ENCODE data around the gene CHPT1.
"Not testable (repeated sequence)": the region's sequence is repeated elsewhere in the genome, so short reads cannot be mapped to it uniquely, and the experiment has no call there.

The CHPT1 gene

DNA sequence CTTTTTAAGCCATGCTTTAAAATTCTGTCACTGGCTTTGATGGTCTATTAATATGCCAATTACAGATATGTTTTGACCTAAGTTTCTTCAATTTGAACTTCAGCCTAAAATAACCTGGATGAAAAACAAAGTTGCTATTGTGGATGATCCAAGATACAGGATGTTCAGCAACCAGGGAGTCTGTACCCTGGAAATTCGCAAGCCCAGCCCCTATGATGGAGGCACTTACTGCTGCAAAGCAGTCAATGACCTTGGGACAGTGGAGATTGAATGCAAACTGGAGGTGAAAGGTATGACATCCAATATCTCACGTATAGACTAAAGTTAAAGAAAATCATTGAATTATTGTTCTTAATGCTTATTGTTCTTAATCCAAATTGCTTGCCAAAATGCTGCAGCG lies 17.2 kb upstream of the CHPT1 start:
- Histone ChIP-seq H2AFZ (no peak overlapping the region), H3K27me3 (ENCODE audit: control insufficient read depth, insufficient read depth, low read length) (no peaks in the 10 kb centered on the region), H3K4me2 (ENCODE audit: low read length) (no peak overlapping the region), H3K4me1 (peaks cover 8% of the 10 kb centered on the region), H3K4me3 (ENCODE audit: low read depth, low read length) (no peak overlapping the region), H3K79me2 (no peaks in the 10 kb centered on the region), H3K27ac (no peak overlapping the region), H3K36me3 (ENCODE audit: control insufficient read depth, insufficient read depth, low read length) (no peaks in the 10 kb centered on the region), H3K9me3 (ENCODE audit: control insufficient read depth, low read length) (no peaks in the 10 kb centered on the region), H3K9ac (no peak overlapping the region)
- TF ChIP-seq, protein P1, sequence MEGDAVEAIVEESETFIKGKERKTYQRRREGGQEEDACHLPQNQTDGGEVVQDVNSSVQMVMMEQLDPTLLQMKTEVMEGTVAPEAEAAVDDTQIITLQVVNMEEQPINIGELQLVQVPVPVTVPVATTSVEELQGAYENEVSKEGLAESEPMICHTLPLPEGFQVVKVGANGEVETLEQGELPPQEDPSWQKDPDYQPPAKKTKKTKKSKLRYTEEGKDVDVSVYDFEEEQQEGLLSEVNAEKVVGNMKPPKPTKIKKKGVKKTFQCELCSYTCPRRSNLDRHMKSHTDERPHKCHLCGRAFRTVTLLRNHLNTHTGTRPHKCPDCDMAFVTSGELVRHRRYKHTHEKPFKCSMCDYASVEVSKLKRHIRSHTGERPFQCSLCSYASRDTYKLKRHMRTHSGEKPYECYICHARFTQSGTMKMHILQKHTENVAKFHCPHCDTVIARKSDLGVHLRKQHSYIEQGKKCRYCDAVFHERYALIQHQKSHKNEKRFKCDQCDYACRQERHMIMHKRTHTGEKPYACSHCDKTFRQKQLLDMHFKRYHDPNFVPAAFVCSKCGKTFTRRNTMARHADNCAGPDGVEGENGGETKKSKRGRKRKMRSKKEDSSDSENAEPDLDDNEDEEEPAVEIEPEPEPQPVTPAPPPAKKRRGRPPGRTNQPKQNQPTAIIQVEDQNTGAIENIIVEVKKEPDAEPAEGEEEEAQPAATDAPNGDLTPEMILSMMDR (IDR thresholded peaks at IDR 0.05): no peak

DNA sequence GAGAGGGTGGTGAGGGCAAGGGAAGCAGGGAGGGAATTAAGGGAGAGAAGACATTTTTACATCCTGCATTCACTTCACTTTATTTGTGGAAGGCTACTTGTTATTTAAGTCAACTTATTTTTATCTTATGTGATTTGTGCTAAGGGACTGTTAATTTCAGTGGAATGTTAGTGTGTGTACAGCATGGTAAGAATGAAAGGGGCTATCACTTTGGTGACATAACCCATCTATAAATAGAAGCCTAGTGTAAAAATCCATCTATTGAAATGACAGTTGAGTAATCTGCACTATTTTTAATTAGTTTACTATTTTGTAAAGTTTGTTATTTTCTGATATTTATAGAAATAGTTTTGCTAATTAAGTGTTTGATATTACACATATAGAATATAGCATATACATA lies 16.8 kb upstream of the CHPT1 start:
- Histone ChIP-seq H3K4me1 (peaks cover 8% of the 10 kb centered on the region), H3K9me3 (ENCODE audit: control insufficient read depth, low read length) (no peaks in the 10 kb centered on the region), H3K79me2 (no peaks in the 10 kb centered on the region), H3K4me3 (ENCODE audit: low read depth, low read length) (no peak overlapping the region), H3K4me2 (ENCODE audit: low read length) (no peak overlapping the region), H3K36me3 (ENCODE audit: control insufficient read depth, insufficient read depth, low read length) (no peaks in the 10 kb centered on the region), H3K27ac (no peak overlapping the region), H2AFZ (no peak overlapping the region), H3K27me3 (ENCODE audit: control insufficient read depth, insufficient read depth, low read length) (no peaks in the 10 kb centered on the region), H3K9ac (no peak overlapping the region)
- TF ChIP-seq, protein P1 (IDR thresholded peaks at IDR 0.05): no peak

DNA sequence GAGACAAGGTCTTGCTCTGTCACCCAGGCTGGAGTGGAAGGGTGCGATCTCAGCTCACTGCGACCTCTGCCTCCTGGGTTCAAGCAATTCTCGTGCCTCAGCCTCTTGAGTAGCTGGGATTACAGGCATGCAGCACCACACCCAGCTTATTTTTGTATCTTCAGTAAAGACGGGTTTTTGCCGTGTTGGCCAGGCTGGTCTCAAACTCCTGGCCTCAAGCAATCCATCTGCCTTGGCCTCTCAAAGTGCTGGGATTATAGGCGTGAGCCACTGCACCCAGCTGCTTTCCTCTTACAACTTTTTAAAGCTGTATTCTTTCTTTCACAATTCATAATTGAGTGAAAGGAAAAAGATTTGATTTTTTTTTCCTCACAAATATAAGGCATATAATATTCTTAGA lies 15.8 kb upstream of the CHPT1 start:
- H3K9ac ChIP-seq; H2AFZ ChIP-seq; H3K27me3 ChIP-seq (ENCODE audit: control insufficient read depth, insufficient read depth, low read length); H3K9me3 ChIP-seq (ENCODE audit: control insufficient read depth, low read length); H3K27ac ChIP-seq; H3K4me2 ChIP-seq (ENCODE audit: low read length); H3K79me2 ChIP-seq; H3K4me1 ChIP-seq; H3K4me3 ChIP-seq (ENCODE audit: low read depth, low read length); H3K36me3 ChIP-seq (ENCODE audit: control insufficient read depth, insufficient read depth, low read length): not testable (repeated sequence)

DNA sequence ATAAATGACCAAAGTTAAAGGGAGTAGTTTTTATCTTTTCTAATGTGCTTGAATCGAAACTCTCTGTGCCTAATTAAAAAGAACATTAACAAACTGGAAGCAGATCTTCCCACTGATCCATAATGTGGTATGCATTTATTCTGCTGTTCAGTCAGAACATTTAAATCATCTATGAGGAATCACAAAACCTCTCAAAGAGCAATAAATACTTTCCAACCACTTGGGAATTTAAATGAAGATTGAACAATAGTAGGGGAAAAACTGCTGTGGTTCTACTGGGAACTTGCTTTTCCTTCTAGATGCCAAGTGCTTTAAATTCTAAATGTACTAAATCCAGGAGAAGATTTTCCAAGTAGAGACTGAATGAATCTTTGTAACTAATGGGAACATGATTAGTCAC lies 12.3 kb upstream of the CHPT1 start:
- no peaks in the 10 kb centered on the region for H3K27me3 ChIP-seq (ENCODE audit: control insufficient read depth, insufficient read depth, low read length)
- no peaks in the 10 kb centered on the region for H3K79me2 ChIP-seq
- peak overlapping the region; percentile 26 for H2AFZ ChIP-seq
- TF ChIP-seq, protein P1 (IDR thresholded peaks at IDR 0.05): no peak
- no peak overlapping the region for H3K27ac ChIP-seq
- no peaks in the 10 kb centered on the region for H3K36me3 ChIP-seq (ENCODE audit: control insufficient read depth, insufficient read depth, low read length)
- H3K4me1 ChIP-seq: peaks cover 4% of the 10 kb centered on the region
- H3K9me3 ChIP-seq (ENCODE audit: control insufficient read depth, low read length): no peaks in the 10 kb centered on the region
- H3K9ac ChIP-seq: no peak overlapping the region
- no peak overlapping the region for H3K4me3 ChIP-seq (ENCODE audit: low read depth, low read length)
- H3K4me2 ChIP-seq (ENCODE audit: low read length): no peak overlapping the region

DNA sequence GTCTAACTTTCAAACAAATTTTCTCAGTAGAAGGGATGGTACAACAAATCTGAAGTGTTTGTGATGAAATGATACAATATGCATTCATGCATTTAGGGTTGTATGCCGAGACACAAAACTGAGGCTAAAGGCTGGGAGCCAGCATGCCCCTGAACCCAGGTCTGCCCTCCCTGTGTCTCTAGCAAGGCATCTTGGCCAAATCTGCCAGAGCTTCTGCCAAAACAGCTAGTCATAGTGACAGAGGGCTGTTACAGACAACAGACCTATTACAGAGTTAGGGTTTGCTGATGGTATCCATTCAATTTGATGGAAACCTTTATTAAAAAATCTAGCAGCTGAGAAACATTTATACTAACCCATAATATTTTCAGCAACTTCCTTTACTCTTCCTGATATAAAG lies 11.3 kb upstream of the CHPT1 start:
- H3K4me3 ChIP-seq (ENCODE audit: low read depth, low read length): no peak overlapping the region
- no peaks in the 10 kb centered on the region for H3K36me3 ChIP-seq (ENCODE audit: control insufficient read depth, insufficient read depth, low read length)
- H3K4me1 ChIP-seq: no peaks in the 10 kb centered on the region
- no peak overlapping the region for H2AFZ ChIP-seq
- TF ChIP-seq, protein P1 (IDR thresholded peaks at IDR 0.05): no peak
- H3K4me2 ChIP-seq (ENCODE audit: low read length): no peak overlapping the region
- no peaks in the 10 kb centered on the region for H3K27me3 ChIP-seq (ENCODE audit: control insufficient read depth, insufficient read depth, low read length)
- H3K79me2 ChIP-seq: no peaks in the 10 kb centered on the region
- no peak overlapping the region for H3K27ac ChIP-seq
- H3K9ac ChIP-seq: no peak overlapping the region
- H3K9me3 ChIP-seq (ENCODE audit: control insufficient read depth, low read length): no peaks in the 10 kb centered on the region

All from parathyroid adenoma (tissue), 2 donors.